Keratinocyte (primary cell): ENCODE results near the gene NCAM2. TPM values are rescaled to one million over a fixed set of nuclear protein-coding genes. Genes with fewer than 3 reads are reported as not detected.

Experiments
- DNase-seq: peaks from one replicate; pipeline ENCODE4 v3.0.0-alpha.2; 2011; ENCODE audit warnings: low read depth, missing footprints, low spot score
- FAIRE-seq: peaks from 2 replicates; lab custom pipeline; 2011; peaks lifted over from hg19 to GRCh38; lab: Jason Lieb, UNC
- H2AFZ ChIP-seq: 2 replicates; pipeline ENCODE4 v1.6.0; 2012; ENCODE audit warnings: low read length, control low read depth, inconsistent platforms; ENCODE audit not compliant: control insufficient read depth
- H3K27ac ChIP-seq: 2 replicates; pipeline ENCODE4 v1.5.1; 2011; ENCODE audit warnings: low read length; ENCODE audit not compliant: control insufficient read depth, insufficient read depth
- H3K27me3 ChIP-seq: 3 replicates; pipeline ENCODE4 v1.6.0; 2011; ENCODE audit warnings: low read length; ENCODE audit not compliant: control insufficient read depth, insufficient read depth; ENCODE audit errors: extremely low read depth
- H3K36me3 ChIP-seq, 2 experiments: 2 replicates in 1 of 2; 3 replicates in 1 of 2; pipeline ENCODE4 v1.5.1; 2011; ENCODE audit warnings: low read length in 2 of 2, mild to moderate bottlenecking in 1 of 2; ENCODE audit not compliant: control insufficient read depth in 2 of 2, insufficient read depth in 2 of 2; ENCODE audit errors: extremely low read depth in 1 of 2
- H3K4me1 ChIP-seq: 3 replicates; pipeline ENCODE4 v1.5.1; 2011; ENCODE audit warnings: low read length; ENCODE audit not compliant: control insufficient read depth, insufficient read depth; ENCODE audit errors: extremely low read depth
- H3K4me2 ChIP-seq: 3 replicates; pipeline ENCODE4 v1.6.0; 2011; ENCODE audit warnings: low read depth, low read length; ENCODE audit not compliant: control insufficient read depth, insufficient read depth; ENCODE audit errors: extremely low read depth
- H3K4me3 ChIP-seq, 3 experiments: fragments of 200-600 bp in 1 of 3; sonication (generic) in 1 of 3; 2 replicates in 2 of 3; 3 replicates in 1 of 3; pipeline ENCODE4 v1.5.1; 2011 to 2016; ENCODE audit warnings: low read length in 3 of 3, mild to moderate bottlenecking in 3 of 3, control low read depth in 2 of 3, inconsistent platforms in 1 of 3, low read depth in 1 of 3, mixed read lengths in 1 of 3, mixed run types in 1 of 3, moderate library complexity in 1 of 3; ENCODE audit not compliant: control insufficient read depth in 2 of 3, insufficient read depth in 2 of 3; ENCODE audit errors: extremely low read depth in 1 of 3
- H3K79me2 ChIP-seq: 2 replicates; pipeline ENCODE4 v1.6.0; 2012; ENCODE audit warnings: low read length; ENCODE audit not compliant: control insufficient read depth, insufficient read depth
- H3K9ac ChIP-seq: 3 replicates; pipeline ENCODE4 v1.6.0; 2011; ENCODE audit warnings: low read length; ENCODE audit not compliant: control insufficient read depth, insufficient read depth; ENCODE audit errors: extremely low read depth
- H3K9me1 ChIP-seq: 3 replicates; pipeline ENCODE4 v1.6.0; 2011; ENCODE audit warnings: low read length; ENCODE audit not compliant: control insufficient read depth, insufficient read depth; ENCODE audit errors: extremely low read depth
- H3K9me3 ChIP-seq: 2 replicates; pipeline ENCODE4 v1.5.1; 2012; ENCODE audit warnings: low read depth, low read length; ENCODE audit not compliant: control insufficient read depth
- H4K20me1 ChIP-seq: 3 replicates; pipeline ENCODE4 v1.6.0; 2011; ENCODE audit warnings: low read length; ENCODE audit not compliant: control insufficient read depth, insufficient read depth; ENCODE audit errors: extremely low read depth
- EZH2 ChIP-seq: IDR thresholded peaks from one replicate; pipeline ENCODE4 v1.6.1; 2012; ENCODE audit warnings: inconsistent platforms, mild to moderate bottlenecking, low read length, moderate library complexity
- dilution Hi-C: fragments of 300-500 bp; cut with MboI; formaldehyde crosslinking; loops from one replicate; pipeline ENCODE4 v1.7.0; 2020; ENCODE audit warnings: low sequenced_read_pairs; ENCODE audit not compliant: extremely low pct_ligation_motif_present
- polyA plus RNA-seq, 5 experiments: library from polyadenylated mRNA; depleted of rRNA in 3 of 5; stranded (reverse) in 3 of 5; stranded (forward) in 1 of 5; unstranded in 1 of 5; fragments of >200 nt; gene quantifications; 1 replicate in 1 of 5; 2 replicates in 3 of 5; 3 replicates in 1 of 5; pipeline versions ENCODE4 v1.2.1 to v1.2.3, GENCODE V29; 2011 to 2012; ENCODE audit warnings: missing spikeins in 2 of 5, low read depth in 1 of 5, low replicate concordance in 1 of 5
- TF ChIP-seq, protein P1 (sequence below), 3 experiments: IDR thresholded peaks in 1 of 3; conservative IDR thresholded peaks in 1 of 3; optimal IDR thresholded peaks in 1 of 3; 2 replicates in 2 of 3; 3 replicates in 1 of 3; pipeline versions ENCODE3 to v1.5.1; 2011; ENCODE audit warnings: low read length in 3 of 3, mild to moderate bottlenecking in 3 of 3, moderate library complexity in 2 of 3, control low read depth in 1 of 3, inconsistent platforms in 1 of 3; ENCODE audit not compliant: insufficient read depth in 2 of 3; ENCODE audit errors: extremely low read depth in 1 of 3

The NCAM2 gene
- polyA plus RNA-seq, 1 donor (not counting 4 experiments of a cell fraction or from before 2014, with no cell fraction given): 0.16 TPM

DNA sequence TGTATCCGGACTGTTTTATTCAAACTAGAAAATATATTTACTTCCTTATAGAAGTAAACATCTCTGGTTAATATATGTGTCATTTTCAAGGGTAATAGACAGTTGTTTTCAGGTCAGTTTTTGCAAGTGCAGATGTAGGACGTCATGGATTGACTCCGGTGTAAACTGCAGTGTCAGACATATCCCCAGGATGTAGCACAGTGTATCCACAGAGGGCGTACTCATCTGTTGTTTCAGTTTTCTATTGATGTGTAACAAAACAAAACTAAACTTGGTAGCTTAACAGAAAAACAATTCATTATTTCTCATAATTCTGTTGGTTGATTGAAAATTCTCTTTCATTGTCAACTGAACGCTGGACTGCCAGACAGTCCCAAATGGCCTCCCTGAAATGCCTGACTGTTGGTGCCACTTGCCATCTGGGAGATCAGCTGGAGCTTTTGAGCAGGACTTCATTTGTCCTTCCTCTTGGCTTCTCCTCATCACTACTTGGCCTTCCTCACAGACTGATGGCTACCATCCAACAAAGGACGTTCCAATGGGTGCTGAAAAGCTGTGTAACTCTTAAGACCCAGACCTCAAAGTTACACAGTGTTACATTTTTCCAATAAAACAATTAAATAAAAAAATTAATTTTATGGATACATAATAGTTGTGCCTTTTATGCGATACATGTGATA lies 181.6 kb downstream of the NCAM2 start:
- no peaks in the 10 kb centered on the region for H3K9me1 ChIP-seq
- no peak overlapping the region for H2AFZ ChIP-seq
- no peak overlapping the region for H3K4me3 ChIP-seq
- no peak overlapping the region for H3K27ac ChIP-seq
- no peaks in the 10 kb centered on the region for H3K36me3 ChIP-seq
- DNase-seq: no peak
- H3K9ac ChIP-seq: no peak overlapping the region
- no peak overlapping the region for H3K4me2 ChIP-seq
- no peaks in the 10 kb centered on the region for H3K4me1 ChIP-seq
- H3K9me3 ChIP-seq: no peaks in the 10 kb centered on the region
- no peaks in the 10 kb centered on the region for H3K79me2 ChIP-seq
- no peaks in the 10 kb centered on the region for H3K27me3 ChIP-seq
- TF ChIP-seq, protein P1, sequence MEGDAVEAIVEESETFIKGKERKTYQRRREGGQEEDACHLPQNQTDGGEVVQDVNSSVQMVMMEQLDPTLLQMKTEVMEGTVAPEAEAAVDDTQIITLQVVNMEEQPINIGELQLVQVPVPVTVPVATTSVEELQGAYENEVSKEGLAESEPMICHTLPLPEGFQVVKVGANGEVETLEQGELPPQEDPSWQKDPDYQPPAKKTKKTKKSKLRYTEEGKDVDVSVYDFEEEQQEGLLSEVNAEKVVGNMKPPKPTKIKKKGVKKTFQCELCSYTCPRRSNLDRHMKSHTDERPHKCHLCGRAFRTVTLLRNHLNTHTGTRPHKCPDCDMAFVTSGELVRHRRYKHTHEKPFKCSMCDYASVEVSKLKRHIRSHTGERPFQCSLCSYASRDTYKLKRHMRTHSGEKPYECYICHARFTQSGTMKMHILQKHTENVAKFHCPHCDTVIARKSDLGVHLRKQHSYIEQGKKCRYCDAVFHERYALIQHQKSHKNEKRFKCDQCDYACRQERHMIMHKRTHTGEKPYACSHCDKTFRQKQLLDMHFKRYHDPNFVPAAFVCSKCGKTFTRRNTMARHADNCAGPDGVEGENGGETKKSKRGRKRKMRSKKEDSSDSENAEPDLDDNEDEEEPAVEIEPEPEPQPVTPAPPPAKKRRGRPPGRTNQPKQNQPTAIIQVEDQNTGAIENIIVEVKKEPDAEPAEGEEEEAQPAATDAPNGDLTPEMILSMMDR (optimal IDR thresholded peaks at IDR 0.05 in 1 of 3, IDR thresholded peaks at IDR 0.05 in 1 of 3, conservative IDR thresholded peaks at IDR 0.05 in 1 of 3; ENCODE audit: extremely low read depth in 1 of 3, insufficient read depth in 2 of 3, low read length in 3 of 3): no peak
- no peak for TF ChIP-seq EZH2
- no peak for FAIRE-seq
- dilution Hi-C loops: no loop called here
- no peaks in the 10 kb centered on the region for H4K20me1 ChIP-seq

DNA sequence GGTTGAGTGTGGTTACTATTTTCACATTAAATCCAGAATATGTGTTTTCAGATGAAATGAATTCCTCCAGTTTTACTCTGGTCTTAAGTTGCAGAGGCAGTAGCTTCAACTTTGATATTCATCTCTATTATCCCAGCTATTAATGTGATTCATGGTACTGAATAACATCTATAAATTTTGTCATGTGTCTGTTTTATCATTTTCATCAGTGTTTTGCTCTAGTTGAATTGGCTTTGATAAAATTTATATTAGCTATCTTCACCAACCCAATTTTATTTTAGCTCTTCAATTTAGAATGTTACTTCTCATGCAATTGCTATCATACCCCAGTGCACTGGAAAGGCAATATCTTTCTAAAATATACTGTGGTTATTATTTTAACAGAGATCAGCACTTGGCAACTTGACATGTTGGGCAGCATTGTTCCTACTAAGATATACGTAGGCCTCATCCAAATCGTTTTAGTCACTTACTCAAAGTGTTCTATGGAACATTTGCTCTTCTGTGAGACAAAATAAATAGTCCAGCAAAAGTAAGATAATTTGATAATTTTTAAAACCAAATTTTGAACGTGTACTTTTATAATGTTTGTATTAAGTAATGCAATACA lies 184.3 kb downstream of the NCAM2 start:
- H3K9ac ChIP-seq: no peak overlapping the region
- dilution Hi-C loops: no loop called here
- H3K27me3 ChIP-seq: no peaks in the 10 kb centered on the region
- DNase-seq (no peak), FAIRE-seq (no peak)
- H3K9me1 ChIP-seq: no peaks in the 10 kb centered on the region
- no peaks in the 10 kb centered on the region for H3K4me1 ChIP-seq
- H3K36me3 ChIP-seq: no peaks in the 10 kb centered on the region
- no peak overlapping the region for H2AFZ ChIP-seq
- no peak overlapping the region for H3K27ac ChIP-seq
- no peak overlapping the region for H3K4me3 ChIP-seq
- H3K4me2 ChIP-seq: no peak overlapping the region
- H3K79me2 ChIP-seq: no peaks in the 10 kb centered on the region
- no peak for TF ChIP-seq EZH2
- TF ChIP-seq, protein P1 (optimal IDR thresholded peaks at IDR 0.05 in 1 of 3, IDR thresholded peaks at IDR 0.05 in 1 of 3, conservative IDR thresholded peaks at IDR 0.05 in 1 of 3; ENCODE audit: extremely low read depth in 1 of 3, insufficient read depth in 2 of 3, low read length in 3 of 3): no peak
- H3K9me3 ChIP-seq: no peaks in the 10 kb centered on the region
- no peaks in the 10 kb centered on the region for H4K20me1 ChIP-seq
